NCI-H1092 treated with DMSO at 0.1 percent for 48 hours (cell line): ENCODE measurements around the gene TRIM54.

Source experiments
- DNase-seq: peaks from one replicate; lab custom pipeline; 2025; lab: John Stamatoyannopoulos, UW

TRIM54 gene, protein sequence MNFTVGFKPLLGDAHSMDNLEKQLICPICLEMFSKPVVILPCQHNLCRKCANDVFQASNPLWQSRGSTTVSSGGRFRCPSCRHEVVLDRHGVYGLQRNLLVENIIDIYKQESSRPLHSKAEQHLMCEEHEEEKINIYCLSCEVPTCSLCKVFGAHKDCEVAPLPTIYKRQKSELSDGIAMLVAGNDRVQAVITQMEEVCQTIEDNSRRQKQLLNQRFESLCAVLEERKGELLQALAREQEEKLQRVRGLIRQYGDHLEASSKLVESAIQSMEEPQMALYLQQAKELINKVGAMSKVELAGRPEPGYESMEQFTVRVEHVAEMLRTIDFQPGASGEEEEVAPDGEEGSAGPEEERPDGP

DNA sequence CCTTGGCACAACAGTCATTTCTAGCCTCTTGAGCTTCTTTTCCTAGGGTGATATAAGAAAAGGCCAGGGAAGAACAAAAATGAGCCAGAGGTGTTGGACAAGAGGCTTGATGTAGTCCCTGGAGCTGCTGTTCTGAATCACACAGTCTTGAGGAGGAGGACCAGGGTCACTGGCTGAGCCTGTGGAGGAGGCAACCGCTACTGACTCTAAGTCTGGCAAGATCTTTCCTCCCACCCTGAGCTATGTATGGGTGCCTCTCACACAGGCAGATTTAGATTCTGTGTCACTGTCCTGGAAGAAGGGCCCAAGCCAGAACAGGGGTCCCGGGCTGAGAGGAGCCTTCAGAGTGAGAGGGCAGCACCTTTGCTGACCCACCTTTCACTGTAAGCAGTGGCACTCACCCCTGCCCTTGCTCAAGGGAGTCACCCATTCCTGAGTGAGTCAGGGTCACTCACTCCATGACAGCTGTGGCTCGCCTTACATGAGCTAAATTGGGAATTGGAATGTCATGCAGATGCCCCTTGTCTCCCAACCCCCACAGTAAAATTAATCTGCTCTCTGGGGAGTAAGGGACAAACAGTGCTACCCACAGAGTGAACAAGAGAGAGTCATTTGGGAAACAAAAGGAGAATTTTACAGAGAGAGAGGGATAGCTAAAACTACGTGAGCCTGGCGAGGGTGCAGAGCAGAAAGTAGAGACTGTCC, at the start of gene TRIM54:
TRIM54 (plus strand) TSS at position 575 of the 705 bp plus-strand sequence. CDS start 303 bp downstream, outside the sequence.
- no peak for DNase-seq

DNA sequence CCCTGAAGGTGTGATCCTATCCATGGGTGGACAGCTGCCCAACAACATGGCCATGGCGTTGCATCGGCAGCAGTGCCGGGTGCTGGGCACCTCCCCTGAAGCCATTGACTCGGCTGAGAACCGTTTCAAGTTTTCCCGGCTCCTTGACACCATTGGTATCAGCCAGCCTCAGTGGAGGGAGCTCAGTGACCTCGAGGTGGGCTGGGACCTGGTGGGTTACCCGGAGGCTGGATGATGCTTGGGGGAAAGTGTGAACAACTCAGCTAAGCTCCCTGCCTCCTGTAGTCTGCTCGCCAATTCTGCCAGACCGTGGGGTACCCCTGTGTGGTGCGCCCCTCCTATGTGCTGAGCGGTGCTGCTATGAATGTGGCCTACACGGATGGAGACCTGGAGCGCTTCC, 48.9 kb upstream of the TRIM54 start:
- no peak for DNase-seq

DNA sequence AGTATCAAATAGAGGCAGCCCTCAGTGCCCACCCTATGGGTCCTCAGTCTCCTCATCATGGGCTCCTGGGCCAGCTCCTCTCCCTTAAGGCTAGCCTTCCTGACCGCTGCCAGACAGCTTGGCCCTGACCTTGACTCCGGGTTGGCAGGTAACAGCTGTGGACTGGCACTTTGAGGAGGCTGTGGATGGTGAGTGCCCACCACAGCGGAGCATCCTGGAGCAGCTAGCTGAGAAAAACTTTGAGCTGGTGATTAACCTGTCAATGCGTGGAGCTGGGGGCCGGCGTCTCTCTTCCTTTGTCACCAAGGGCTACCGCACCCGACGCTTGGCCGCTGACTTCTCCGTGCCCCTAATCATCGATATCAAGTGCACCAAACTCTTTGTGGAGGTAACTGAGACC, 46.1 kb upstream of the TRIM54 start:
- DNase-seq = no peak

DNA sequence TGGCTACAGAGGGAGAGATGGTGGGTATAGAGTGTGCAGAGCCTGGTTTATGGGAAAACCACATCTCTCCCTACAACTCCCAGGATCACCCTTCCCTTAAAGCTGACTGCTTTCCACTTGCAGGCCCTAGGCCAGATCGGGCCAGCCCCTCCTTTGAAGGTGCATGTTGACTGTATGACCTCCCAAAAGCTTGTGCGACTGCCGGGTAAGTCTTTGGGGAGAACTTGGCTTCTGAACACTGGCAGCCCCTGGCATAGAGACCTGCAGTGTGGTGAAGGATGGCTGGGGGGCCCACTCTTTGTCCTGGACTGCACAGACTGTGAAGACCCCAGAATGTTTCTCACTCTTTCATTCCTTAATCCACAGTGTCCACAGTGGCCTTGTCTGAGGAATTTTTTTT, 45.6 kb upstream of the TRIM54 start:
- no peak for DNase-seq

DNA sequence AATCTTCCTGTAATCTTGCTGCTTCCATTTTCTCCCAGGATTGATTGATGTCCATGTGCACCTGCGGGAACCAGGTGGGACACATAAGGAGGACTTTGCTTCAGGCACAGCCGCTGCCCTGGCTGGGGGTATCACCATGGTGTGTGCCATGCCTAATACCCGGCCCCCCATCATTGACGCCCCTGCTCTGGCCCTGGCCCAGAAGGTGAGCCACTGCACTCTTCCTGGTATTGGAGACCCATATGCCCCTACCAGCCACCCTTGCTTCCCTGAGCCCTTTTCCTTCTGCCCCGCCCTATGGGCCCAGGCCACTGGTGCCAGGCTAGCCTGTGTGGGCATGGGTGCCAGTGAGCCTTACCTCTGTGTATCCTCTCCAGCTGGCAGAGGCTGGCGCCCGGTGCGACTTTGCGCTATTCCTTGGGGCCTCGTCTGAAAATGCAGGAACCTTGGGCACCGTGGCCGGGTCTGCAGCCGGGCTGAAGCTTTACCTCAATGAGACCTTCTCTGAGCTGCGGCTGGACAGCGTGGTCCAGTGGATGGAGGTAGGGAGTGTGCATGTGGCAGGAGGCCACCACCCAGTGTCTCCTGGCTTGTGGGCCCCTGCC, 44.8 kb upstream of the TRIM54 start:
- no peak for DNase-seq

DNA sequence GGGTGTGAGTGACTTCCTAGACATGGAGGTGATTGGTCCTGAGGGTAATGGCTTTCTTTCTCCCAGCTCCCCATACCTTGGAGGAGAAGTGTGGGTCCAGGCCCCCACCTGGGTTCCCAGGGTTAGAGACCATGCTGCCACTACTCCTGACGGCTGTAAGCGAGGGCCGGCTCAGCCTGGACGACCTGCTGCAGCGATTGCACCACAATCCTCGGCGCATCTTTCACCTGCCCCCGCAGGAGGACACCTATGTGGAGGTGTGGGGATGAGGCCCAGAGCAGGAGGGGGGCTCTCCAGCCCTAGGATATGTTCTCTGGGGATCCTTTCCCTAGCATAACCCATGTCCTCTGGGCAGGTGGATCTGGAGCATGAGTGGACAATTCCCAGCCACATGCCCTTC, 43.3 kb upstream of the TRIM54 start:
- DNase-seq = no peak

DNA sequence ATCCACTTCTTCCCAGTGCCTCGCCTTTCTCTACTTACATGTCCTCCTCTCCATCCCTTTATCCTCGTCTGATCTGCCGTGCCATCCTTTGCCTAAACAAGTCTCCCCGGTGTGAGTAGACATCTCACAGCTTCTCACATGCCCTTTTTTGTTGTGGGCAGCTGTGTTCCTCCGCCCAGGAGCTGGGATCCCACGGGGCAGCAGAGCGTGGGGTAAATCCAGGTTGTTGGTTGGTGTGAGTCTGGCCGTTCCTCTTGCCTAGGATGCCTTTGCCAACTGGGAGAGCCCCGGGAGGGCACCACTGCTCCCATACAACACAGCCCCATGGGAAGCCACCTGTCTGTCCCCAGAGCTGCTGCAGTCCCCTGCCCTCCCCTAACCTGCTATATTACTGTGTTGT, 41.8 kb upstream of the TRIM54 start:
- DNase-seq = no peak

DNA sequence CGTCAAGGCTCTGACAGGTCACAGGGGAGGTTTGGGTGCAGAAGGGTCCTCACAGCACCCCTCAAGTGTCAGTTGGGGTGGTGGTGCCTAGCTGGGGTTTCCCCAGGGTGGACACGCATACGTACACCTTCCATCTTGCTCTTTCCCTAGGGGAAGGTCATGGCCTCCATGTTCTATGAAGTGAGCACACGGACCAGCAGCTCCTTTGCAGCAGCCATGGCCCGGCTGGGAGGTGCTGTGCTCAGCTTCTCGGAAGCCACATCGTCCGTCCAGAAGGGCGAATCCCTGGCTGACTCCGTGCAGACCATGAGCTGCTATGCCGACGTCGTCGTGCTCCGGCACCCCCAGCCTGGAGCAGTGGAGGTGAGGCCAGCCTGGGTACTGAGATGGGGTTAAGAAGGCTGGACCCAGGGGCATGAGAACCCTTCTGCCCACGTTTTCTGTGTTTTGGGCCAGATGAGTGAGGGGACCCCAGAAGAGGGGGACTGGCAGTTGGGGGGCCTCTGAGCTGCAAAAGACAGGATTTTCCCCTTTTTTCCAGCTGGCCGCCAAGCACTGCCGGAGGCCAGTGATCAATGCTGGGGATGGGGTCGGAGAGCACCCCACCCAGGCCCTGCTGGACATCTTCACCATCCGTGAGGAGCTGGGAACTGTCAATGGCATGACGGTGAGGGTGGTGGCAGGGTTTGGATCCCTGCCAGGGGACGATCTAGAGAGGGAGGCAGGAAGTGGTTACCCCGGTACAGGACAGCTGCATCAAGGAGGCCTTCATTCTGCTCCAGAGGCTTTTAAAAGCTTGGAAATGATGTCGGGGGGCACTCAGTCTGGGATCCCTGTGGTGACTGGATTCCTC, 40.2 kb upstream of the TRIM54 start:
- no peak for DNase-seq

DNA sequence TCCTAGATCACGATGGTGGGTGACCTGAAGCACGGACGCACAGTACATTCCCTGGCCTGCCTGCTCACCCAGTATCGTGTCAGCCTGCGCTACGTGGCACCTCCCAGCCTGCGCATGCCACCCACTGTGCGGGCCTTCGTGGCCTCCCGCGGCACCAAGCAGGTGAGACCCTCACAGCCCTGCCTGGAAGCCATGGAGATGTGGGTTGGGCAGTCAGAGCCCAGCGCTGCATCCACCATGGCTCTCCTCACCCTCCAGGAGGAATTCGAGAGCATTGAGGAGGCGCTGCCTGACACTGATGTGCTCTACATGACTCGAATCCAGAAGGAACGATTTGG, 39.6 kb upstream of the TRIM54 start:
- DNase-seq = no peak

DNA sequence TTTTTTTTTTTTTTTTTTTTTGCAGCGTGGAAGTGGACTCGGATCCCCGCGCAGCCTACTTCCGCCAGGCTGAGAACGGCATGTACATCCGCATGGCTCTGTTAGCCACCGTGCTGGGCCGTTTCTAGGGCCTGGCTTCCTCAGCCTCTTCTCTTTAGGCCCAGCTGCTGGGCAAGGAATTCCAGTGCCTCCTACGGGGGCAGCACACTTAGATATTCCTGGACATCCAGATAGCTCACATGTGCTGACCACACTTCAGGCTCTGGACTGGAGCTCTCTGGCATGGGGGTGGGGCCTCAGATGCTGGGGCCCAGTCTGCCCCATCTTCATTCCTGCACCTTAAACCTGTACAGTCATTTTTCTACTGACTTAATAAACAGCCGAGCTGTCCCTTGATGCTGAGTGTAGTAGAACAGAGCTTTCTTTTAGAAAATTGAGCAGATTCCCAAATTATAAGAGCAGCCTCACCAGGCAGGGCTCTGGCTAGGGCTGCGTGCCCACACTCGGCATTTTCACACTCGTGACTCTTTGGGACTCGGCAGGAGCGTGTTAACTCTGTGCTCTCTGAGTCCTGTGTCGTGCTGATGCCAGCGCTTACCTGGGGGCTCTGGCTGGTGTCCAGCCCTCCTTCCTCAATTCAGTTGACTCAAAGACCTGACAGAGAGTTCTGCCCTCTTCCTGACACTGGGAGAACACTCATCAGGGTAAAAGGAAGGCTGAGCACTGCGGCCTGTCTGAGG, 38.7 kb upstream of the TRIM54 start:
- no peak for DNase-seq

DNA sequence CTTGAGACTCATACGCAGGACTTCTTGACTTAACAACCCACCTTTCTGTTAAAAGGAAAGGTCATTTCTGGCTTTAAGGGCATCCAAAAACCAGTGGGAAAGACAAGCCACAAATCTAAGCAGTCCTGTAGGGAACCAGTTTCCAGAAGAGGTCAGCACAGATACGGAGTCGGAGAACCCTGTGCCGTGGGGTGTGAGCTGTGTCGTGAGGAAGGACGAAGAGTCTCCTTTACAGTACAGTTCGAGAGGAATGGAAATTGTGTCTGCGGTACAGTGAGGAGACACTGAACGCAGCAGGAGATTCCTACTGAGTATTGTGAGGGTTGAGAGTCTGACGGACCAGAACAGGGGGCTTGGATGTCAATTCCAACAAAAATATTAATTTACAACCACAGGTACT, 37.1 kb upstream of the TRIM54 start:
- DNase-seq = no peak

DNA sequence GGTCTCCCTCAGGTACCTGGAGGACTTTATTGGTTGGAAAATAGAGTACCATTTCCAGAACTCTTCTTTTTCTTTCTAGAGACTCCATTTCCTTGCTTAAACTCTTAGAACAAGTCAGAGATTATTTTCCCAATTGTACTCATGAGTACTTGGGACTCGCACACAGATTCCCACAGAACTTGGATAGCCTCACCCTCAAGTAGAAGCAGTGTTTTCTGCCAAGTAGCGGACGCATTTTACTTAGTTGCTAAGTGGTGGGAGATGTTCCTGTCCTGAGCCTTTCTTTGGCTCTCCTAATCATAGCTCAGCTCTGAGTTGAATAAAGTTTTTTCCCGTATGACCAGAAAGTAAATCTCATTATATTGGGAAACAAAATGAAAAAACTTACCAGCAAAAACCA, 36.6 kb upstream of the TRIM54 start:
- DNase-seq = no peak

DNA sequence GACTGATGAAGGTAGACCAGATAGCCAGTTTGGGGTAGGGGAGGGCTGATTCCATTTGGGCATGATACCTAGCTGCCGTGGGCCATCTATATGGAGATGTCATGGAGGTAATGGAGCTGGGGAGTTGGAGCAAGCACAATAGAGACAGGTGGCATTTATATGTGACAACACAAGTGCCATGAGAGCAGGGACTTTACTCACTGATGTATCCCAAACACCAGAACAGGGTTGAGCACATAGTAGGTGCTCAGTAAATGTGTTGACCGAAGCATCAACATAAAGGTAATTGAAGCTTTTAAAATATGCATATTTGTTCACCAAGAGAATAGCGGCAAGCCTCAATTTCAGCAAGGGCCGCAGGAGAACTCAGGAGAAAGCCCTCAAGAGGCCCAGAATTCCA, 34.3 kb upstream of the TRIM54 start:
- DNase-seq = no peak

DNA sequence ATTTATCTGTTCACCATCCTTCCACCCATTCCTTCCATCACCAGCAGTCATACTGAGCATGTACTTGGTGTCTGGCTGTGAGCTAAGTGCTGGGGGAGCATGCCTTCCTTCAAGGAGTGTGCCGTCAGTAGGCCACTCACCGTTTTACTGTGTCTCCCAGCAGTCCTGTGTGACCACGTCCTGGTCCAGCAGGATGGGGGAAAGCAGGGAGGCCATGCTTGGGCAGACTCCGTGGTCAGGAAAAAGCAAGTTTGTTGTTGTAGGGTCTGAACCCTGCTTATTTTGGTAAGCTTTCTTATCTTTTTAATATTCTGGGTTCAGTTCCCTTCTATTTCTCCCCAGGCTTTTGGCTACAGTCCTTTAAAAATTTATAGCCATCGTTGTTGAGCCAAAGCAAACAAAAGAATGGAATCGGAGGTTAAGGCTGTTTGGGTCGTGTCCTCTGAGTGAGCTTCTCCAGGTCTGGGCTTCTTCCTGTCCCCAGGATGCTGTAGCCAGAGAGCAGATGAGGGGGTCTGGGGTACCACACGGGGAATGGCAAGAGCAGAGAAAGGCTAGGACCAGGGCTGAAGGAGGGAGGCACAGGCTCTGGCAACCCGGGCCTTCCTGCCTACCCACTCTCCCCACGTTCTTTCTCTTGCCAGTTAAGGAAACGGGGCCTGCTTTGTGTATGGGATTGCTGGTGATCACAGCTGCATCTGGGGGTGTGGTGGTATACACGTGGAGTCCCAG, 32.9 kb upstream of the TRIM54 start:
- no peak for DNase-seq

DNA sequence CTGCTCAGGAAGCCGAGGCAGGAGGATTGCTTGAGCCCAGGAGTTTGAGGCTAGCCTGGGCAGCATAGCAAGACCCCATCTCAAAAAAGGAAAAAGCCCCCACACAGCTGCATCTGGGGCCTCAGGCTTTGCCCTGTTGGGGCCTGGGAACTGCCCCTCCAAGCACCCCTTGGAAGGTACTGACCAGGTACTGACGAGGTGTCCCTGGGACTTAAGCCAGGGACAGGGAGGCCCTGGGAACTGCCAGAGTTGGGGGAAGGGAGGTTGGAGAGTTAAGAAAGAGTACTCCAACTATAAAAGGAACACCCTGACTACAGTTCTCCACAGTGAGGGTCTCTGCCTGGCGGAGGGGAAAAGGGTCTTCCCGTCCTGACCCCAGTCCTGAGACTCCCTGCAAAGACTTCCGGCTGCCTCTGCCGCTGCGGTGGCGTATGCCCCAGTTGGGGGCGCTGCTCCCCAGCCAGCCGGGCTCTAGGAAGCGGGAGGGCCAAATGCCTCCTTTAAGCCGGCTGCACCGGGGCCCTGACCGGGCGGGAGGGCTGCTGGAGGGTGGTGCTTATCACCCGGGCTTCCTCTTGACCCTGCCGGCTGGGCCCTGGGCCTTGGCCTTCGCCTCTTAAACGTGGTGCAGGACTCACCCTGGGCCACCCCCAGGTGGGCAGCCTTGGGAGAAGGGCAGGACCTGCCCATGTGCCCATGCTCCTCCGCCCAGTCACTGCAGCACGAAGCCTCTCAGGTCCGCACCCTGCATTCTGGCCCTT, 32.2 kb upstream of the TRIM54 start:
- peak; percentile 14 for DNase-seq

DNA sequence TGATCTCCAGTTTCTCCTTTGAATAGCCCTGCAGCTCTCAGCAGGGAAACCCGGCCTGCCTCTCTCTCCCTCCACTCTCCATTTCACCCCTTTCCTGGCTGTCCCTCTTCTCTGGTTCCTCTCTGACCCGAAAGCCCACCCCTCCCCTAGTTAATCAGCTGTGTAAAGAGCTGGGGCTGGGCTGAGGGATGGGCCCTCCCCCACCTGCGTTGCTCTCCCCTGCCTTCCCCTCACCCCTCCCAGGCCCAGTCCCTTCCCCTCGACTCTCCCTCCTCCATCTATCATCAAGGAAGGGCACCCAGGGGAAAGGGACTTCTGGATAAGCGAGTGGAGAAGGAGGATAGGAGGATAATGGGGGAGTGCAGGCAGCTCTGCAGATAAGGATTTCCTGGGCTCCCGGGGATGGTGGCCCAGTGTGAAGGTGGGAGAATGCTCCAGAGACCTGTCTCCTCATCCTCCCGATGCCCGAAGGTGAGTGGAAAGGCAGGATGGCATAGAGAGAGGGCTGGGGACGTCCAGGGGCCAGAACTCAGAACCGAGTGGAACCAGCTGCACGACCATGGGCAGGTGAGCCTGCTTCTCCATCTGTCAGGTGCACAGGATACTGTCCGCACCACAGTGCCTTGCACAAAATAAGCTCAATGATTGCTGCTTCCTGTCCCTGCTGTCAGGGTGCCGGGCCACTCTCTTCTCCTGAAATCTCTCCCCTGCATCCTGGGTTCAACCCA, 31.4 kb upstream of the TRIM54 start:
- DNase-seq = no peak

DNA sequence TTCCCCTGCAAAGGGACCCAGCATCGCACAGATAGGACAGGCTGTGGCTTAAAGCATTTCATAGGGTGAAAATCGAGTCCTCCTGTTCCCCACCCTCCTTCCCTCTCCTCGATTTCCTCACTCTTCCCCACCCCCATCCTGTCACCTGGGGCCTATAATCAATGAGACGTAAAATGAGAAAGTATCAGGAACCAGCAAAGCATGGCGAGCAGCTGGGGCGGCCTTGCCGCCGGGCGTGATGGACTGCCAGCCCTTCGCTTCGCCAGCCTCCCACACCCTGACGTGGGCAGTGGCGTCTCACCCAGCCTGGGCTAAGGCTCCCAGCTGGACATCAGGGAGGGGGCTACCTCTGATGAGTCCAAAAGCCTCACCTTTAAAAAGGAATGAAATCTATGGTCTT, 30.5 kb upstream of the TRIM54 start:
- DNase-seq = no peak

DNA sequence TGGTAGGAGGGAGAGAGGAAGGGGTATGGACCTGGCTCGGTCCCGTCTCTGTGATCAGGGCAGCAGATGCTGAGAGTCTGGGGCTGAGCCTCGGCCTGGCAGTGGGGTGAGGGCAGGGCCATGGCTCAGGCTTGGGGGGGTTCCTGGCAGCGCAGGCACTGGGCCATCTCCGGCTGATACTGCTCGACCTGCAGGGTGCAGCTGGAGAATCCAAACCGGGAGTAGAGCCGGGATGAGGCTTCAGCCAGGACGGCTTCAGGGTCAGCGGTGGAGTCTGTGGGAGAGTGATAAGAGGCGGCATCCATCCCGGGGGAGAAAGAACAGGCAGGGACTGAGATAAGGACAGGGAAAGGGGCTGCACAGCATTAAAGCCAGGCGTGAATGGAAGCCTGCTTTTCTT, 27.0 kb upstream of the TRIM54 start:
- DNase-seq = no peak

DNA sequence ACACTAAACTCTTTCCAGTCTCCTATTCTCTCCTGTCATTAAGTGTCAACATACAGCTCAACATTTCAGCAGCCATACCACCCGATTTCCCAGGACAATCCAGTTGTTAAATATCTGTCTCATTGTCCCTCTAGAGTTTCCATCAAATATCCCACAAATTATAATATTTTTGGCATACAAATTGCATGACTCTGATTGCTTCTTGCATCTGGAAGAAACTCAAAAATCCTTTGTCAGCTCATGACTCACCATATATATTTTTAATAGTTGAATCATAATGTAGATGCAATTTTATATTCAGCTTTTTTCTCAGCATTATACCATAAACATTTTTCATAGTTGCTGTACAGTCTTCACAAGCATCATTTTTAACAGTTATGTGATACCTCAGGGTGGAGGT, 26.6 kb upstream of the TRIM54 start:
- no peak for DNase-seq
